ENCODE measurements around the gene PAX9. TPM values are rescaled to one million over a fixed set of nuclear protein-coding genes. Genes with fewer than 3 reads are reported as not detected.

Gene PAX9
- total RNA-seq, 1 donor from 2014 or later, result not detected

GRCh38 chr14:36625014-36625413 is 36.6 kb upstream of the PAX9 start:
- H3K9me3 Mint-ChIP-seq (ENCODE audit: unreplicated experiment), result no peaks in the 10 kb centered on the region
- no peaks in the 10 kb centered on the region for H3K27me3 Mint-ChIP-seq (ENCODE audit: unreplicated experiment)
- no peak overlapping the region for H3K4me3 Mint-ChIP-seq (ENCODE audit: unreplicated experiment)
- no peak for TF ChIP-seq CTCF (IDR thresholded peaks at IDR 0.05; ENCODE audit: unreplicated experiment)
- no peaks in the 10 kb centered on the region for H3K36me3 Mint-ChIP-seq (ENCODE audit: low read depth, unreplicated experiment)
- no peaks in the 10 kb centered on the region for H3K4me1 Mint-ChIP-seq (ENCODE audit: unreplicated experiment)
- no peak overlapping the region for H3K27ac Mint-ChIP-seq (ENCODE audit: unreplicated experiment)
- no peak for DNase-seq (ENCODE audit: low spot score)

DNA sequence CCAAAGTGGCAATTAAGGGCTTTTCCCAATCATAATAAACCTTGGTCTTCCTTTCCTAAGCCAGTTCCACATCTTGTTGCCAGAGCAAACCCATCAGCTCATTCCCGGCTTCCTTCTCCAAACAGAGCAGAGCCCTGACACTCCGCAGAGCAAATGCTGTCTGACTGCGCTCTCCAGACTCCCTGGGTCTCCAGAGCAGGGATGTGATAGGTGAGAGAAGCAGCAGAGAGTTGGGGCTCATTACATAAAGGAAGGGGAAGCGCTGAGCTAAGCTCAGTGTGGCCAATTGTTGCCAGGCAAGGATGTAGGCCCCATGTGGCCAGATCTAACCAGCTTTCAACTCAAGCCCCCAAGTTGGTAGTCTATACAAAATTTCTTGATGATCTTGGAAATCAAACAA is 36.2 kb upstream of the PAX9 start:
- no peak for TF ChIP-seq CTCF (IDR thresholded peaks at IDR 0.05; ENCODE audit: unreplicated experiment)
- H3K27me3 Mint-ChIP-seq (ENCODE audit: unreplicated experiment), result no peaks in the 10 kb centered on the region
- no peak overlapping the region for H3K27ac Mint-ChIP-seq (ENCODE audit: unreplicated experiment)
- no peaks in the 10 kb centered on the region for H3K9me3 Mint-ChIP-seq (ENCODE audit: unreplicated experiment)
- H3K4me3 Mint-ChIP-seq (ENCODE audit: unreplicated experiment), result no peak overlapping the region
- H3K4me1 Mint-ChIP-seq (ENCODE audit: unreplicated experiment), result no peaks in the 10 kb centered on the region
- DNase-seq (ENCODE audit: low spot score), result no peak
- H3K36me3 Mint-ChIP-seq (ENCODE audit: low read depth, unreplicated experiment), result no peaks in the 10 kb centered on the region

DNA sequence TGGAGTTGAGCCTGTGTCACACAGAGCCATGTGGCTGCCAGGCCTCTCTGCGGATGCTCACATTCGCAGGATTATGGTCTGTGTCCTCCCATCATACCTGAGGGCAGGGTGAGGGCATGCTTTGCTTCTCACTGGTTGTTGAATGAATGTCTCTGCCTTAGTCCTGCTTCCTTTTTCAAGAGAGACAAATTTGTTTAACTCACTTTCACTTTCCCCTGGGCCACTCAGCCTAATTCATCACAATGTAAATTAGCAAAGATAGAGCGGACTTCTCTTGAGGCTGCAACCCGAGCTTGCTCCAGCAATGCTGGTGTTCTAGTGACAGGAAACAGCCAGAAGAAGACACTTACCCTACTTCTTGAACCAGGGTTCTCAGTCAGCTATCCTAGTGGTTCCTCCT is 35.5 kb upstream of the PAX9 start:
- Mint-ChIP-seq H3K4me1 (ENCODE audit: unreplicated experiment) (no peaks in the 10 kb centered on the region), H3K9me3 (ENCODE audit: unreplicated experiment) (no peaks in the 10 kb centered on the region), H3K4me3 (ENCODE audit: unreplicated experiment) (no peak overlapping the region), H3K27ac (ENCODE audit: unreplicated experiment) (no peak overlapping the region), H3K36me3 (ENCODE audit: low read depth, unreplicated experiment) (no peaks in the 10 kb centered on the region), H3K27me3 (ENCODE audit: unreplicated experiment) (no peaks in the 10 kb centered on the region)
- no peak for DNase-seq (ENCODE audit: low spot score)
- no peak for TF ChIP-seq CTCF (IDR thresholded peaks at IDR 0.05; ENCODE audit: unreplicated experiment)

DNA sequence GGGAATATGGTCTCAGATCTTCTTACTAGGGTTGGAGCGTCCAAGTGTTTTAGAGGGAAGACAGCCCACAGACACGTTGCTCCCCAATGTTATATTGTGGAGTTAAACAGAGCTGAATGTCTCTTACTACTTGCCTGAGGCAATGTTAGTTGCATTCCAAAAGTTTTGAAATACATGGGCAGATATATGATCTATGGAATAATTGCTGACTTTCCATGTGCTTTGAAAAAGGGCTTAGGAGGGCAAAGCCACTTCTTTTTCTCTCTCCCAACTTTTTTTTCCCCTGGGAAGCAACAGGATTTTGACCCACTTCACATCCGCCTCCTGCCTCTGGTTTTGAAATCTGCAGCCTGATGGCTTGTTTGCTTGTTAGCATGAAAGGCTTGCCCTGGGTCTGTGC is 33.7 kb upstream of the PAX9 start:
- no peak overlapping the region for H3K4me3 Mint-ChIP-seq (ENCODE audit: unreplicated experiment)
- no peak for DNase-seq (ENCODE audit: low spot score)
- H3K27ac Mint-ChIP-seq (ENCODE audit: unreplicated experiment), result no peak overlapping the region
- no peaks in the 10 kb centered on the region for H3K4me1 Mint-ChIP-seq (ENCODE audit: unreplicated experiment)
- no peaks in the 10 kb centered on the region for H3K9me3 Mint-ChIP-seq (ENCODE audit: unreplicated experiment)
- no peaks in the 10 kb centered on the region for H3K36me3 Mint-ChIP-seq (ENCODE audit: low read depth, unreplicated experiment)
- no peaks in the 10 kb centered on the region for H3K27me3 Mint-ChIP-seq (ENCODE audit: unreplicated experiment)
- TF ChIP-seq CTCF (IDR thresholded peaks at IDR 0.05; ENCODE audit: unreplicated experiment), result no peak

GRCh38 chr14:36633580-36633979 is 28.1 kb upstream of the PAX9 start:
- H3K27ac Mint-ChIP-seq (ENCODE audit: unreplicated experiment), result no peak overlapping the region
- H3K9me3 Mint-ChIP-seq (ENCODE audit: unreplicated experiment), result no peaks in the 10 kb centered on the region
- peaks cover 2% of the 10 kb centered on the region for H3K27me3 Mint-ChIP-seq (ENCODE audit: unreplicated experiment)
- H3K4me3 Mint-ChIP-seq (ENCODE audit: unreplicated experiment), result no peak overlapping the region
- TF ChIP-seq CTCF (IDR thresholded peaks at IDR 0.05; ENCODE audit: unreplicated experiment), result no peak
- no peak for DNase-seq (ENCODE audit: low spot score)
- H3K4me1 Mint-ChIP-seq (ENCODE audit: unreplicated experiment), result no peaks in the 10 kb centered on the region
- no peaks in the 10 kb centered on the region for H3K36me3 Mint-ChIP-seq (ENCODE audit: low read depth, unreplicated experiment)
